ENCODE measurements around the gene SH3GL3. TPM values are rescaled to one million over a fixed set of nuclear protein-coding genes. Genes with fewer than 3 reads are reported as not detected.

Gene SH3GL3
- total and polyA plus RNA-seq, 2 of the 8 experiments (the other 6 are each of a cell fraction or from before 2014, with no cell fraction given) = 14.1 to 19.1 TPM

DNA sequence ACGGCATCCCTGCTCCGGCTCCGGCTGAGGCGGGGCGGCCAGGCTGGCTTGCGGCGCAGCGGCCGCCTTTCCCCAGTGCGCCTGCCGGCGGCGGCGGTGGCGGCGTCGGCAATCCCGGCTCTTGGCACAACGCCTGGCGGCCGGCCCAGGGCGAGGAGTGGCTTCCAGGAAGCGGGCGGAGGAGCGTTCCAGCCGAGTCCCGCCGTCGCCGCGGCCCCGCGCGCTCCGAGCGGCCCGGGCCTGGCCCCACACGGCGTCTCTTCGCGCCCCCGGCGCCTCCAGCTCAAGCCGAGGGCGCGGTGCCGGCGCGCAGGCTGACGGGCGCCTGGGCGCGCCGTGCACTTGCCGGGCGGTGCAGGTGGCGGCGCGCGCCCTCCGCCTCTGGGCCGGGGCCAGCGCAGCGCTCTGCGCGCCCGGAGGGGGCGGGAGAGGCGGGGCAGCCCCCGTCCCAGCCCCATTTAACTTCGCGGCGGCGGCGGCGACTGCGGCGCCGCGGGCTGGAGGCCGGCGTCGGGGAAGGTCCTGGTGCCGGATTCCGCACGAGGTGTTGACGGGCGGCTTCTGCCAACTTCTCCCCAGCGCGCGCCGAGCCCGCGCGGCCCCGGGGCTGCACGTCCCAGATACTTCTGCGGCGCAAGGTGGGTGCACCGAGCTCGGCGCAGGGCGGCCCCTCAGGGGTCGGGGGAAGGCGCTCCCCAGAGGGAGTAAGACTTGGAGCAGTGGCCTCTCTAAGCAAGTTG is 206.7 kb downstream of the SH3GL3 start, which contains the start of gene ADAMTSL3 (continued):
- TF ChIP-seq CBX5 (IDR thresholded peaks at IDR 0.05; ENCODE audit: low read depth, low read length) = no peak
- TF ChIP-seq TEAD4 (IDR thresholded peaks at IDR 0.05; ENCODE audit: low read depth, low read length) = no peak
- TF ChIP-seq SP1 (IDR thresholded peaks at IDR 0.05; ENCODE audit: low read depth, low read length) = no peak
- TF ChIP-seq SP4 (IDR thresholded peaks at IDR 0.05; ENCODE audit: low read length) = no peak
- TF ChIP-seq SP2 (IDR thresholded peaks at IDR 0.05; ENCODE audit: low read length) = no peak
- peak; percentile 63 for TF ChIP-seq TAF1 (IDR thresholded peaks at IDR 0.05; ENCODE audit: low read depth, low read length)
- peak; percentile 22; the same call in 1 of the 2 replicates for TF ChIP-seq SRF (IDR thresholded peaks at IDR 0.05; ENCODE audit: low read depth, low read length)
- TF ChIP-seq POLR2A (IDR thresholded peaks at IDR 0.05; ENCODE audit: control extremely low read depth in 1 of 2, low read depth in 2 of 2, low read length in 2 of 2) = no peak
- TF ChIP-seq POU5F1 (IDR thresholded peaks at IDR 0.05; ENCODE audit: low read depth, low read length) = no peak

Data from H1 (cell line).